HG02943 (cell line): ENCODE data around the gene SRRM3.
A peak's percentile ranks its signal among the peaks of the same experiment; 100 is the strongest.
"Not testable (repeated sequence)": the region's sequence is repeated elsewhere in the genome, so short reads cannot be mapped to it uniquely, and the experiment has no call there.

Source experiments
- ATAC-seq: cut with Tn5 transposase; IDR thresholded peaks from one replicate; pipeline ENCODE4 v1.9.1; 2021; ENCODE audit warnings: mild to moderate bottlenecking, low read depth, moderate library complexity; ENCODE audit not compliant: unreplicated experiment

SRRM3 gene

GRCh38 chr7:76310102-76310957 is 108.6 kb downstream of the SRRM3 start:
- ATAC-seq: no peak

GRCh38 chr7:76311838-76312237 is 110.1 kb downstream of the SRRM3 start:
- ATAC-seq: not testable (repeated sequence)

GRCh38 chr7:76314042-76314721 is 112.5 kb downstream of the SRRM3 start:
- peak; percentile 40 for ATAC-seq

GRCh38 chr7:76314740-76315139 is 113.0 kb downstream of the SRRM3 start:
- ATAC-seq: not testable (repeated sequence)

- ATAC-seq: no peak
These were observed 113.7 kb downstream of the SRRM3 start for GRCh38 chr7:76315364-76315763.

GRCh38 chr7:76316984-76317781 is 115.5 kb downstream of the SRRM3 start:
- no peak for ATAC-seq

- peak; percentile 83 for ATAC-seq
These were observed 116.2 kb downstream of the SRRM3 start for GRCh38 chr7:76317782-76318487.

GRCh38 chr7:76318488-76319353 is 117.0 kb downstream of the SRRM3 start:
- ATAC-seq: peak; percentile 43

GRCh38 chr7:76325092-76325491 is 123.4 kb downstream of the SRRM3 start:
- no peak for ATAC-seq

- no peak for ATAC-seq
These were observed 124.1 kb downstream of the SRRM3 start for GRCh38 chr7:76325811-76326210.

GRCh38 chr7:76326646-76327233 is 125.0 kb downstream of the SRRM3 start:
- no peak for ATAC-seq

GRCh38 chr7:76327610-76328009 is 125.9 kb downstream of the SRRM3 start:
- no peak for ATAC-seq

GRCh38 chr7:76328389-76328788 is 126.7 kb downstream of the SRRM3 start:
- ATAC-seq: no peak

GRCh38 chr7:76329479-76329878 is 127.8 kb downstream of the SRRM3 start:
- no peak for ATAC-seq

- no peak for ATAC-seq
These were observed 128.6 kb downstream of the SRRM3 start for GRCh38 chr7:76330261-76330660.

- no peak for ATAC-seq
These were observed 129.0 kb downstream of the SRRM3 start for GRCh38 chr7:76330673-76331072.

GRCh38 chr7:76332078-76332477 is 130.4 kb downstream of the SRRM3 start:
- no peak for ATAC-seq

GRCh38 chr7:76333511-76334101 is 131.9 kb downstream of the SRRM3 start:
- ATAC-seq: no peak
